GM12873 (cell line): ENCODE results near the gene GBF1.

Experiments
- TF ChIP-seq, protein P1 (sequence below): IDR thresholded peaks from 2 replicates; pipeline ENCODE4 v1.5.1; 2012; ENCODE audit warnings: low read depth, mild to moderate bottlenecking, moderate library complexity, low read length, control low read depth; ENCODE audit not compliant: insufficient read depth; ENCODE audit errors: missing control alignments

GBF1 gene

DNA sequence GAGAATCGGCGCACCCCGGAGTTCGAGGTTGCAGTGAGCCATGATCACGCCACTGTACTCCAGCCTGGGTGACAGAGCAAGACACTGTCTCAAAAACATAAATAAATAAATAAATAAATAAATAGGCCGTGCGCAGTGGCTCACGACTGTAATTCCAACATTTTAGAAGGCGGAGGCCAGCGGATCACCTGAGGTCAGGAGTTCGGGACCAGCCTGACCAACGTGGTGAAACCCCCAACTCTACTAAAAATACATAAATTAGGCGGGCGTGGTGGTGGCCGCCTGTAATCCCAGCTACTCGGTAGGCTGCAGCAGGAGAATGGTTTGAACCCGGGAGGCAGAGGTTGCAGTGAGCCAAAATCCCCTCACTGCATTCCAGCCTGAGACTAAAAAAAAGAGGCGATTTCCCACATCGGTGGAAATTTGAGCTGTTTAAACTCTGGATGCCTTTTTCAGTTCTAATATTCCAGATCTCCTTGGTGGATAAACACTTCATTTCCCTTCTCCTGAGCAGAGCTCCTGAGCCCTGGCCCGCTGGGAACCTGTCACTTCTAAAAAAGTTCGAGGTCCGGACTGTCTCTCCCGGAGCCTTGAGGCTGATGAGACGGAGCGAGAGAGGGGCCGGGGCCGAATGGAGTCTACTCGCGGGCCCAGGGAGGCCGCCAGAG lies 148.2 kb downstream of the GBF1 start:
- TF ChIP-seq, protein P1, sequence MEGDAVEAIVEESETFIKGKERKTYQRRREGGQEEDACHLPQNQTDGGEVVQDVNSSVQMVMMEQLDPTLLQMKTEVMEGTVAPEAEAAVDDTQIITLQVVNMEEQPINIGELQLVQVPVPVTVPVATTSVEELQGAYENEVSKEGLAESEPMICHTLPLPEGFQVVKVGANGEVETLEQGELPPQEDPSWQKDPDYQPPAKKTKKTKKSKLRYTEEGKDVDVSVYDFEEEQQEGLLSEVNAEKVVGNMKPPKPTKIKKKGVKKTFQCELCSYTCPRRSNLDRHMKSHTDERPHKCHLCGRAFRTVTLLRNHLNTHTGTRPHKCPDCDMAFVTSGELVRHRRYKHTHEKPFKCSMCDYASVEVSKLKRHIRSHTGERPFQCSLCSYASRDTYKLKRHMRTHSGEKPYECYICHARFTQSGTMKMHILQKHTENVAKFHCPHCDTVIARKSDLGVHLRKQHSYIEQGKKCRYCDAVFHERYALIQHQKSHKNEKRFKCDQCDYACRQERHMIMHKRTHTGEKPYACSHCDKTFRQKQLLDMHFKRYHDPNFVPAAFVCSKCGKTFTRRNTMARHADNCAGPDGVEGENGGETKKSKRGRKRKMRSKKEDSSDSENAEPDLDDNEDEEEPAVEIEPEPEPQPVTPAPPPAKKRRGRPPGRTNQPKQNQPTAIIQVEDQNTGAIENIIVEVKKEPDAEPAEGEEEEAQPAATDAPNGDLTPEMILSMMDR, result no peak

DNA sequence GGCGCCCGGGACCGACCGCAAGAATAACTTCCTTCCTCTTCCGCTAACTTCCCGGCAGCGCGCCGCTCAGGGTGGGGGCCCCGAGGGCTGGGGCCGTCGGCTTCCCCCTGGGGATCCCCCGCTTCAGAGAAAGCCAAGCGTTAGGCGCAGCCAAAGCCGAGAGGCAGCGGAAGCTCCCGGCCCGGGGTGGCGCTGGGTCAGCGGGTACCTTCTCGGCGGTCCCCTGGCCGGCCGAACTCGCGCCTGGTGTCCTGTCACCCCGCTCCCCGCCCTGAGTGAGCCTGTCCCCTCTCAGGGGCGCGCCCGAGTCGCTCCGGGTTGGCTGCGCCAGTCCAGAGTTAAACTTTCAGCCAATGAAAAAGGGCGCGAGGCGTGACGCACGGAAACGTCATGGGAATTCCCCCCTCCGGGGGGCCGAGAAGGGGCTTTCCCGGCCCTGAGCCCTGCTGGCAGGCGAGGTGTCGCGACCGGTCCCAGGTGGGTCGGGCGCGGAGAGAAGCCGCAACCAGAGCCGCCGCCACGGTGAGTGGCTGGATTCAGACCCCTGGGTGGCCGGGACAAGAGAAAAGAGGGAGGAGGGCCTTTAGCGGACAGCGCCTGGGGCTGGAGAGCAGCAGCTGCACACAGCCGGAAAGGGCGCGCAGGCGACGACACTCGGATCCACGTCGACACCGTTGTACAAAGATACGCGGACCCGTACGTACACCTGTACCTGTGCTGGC lies 148.9 kb downstream of the GBF1 start:
- TF ChIP-seq, protein P1, result peak; percentile 82

DNA sequence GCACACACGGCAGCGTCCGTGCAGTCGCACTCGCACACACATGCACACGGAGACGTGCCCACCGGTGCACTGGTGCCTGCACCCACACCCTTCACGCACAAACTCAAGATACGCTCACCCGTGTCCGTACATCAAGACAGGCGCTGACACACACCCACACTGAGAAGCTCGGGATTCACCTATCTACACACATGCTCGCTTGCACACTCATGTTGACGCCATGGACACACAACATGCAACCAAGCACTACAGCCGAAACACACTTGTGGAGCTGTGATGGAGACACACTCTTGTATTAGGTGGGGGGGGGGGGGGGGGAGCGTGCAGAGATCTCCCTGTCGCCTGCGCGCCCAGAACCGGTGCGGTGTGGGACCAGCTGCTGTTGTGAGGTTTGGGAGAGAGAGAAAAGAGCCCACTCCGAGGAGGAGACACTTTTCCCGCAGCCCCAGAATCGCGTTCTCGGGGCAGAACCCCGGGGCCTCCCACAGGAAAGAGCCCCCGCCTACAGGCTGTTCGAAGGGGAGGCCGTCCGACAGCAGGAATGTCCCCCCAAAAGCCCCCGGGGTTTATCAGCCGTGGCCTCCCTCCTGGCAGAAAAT lies 149.6 kb downstream of the GBF1 start:
- TF ChIP-seq, protein P1, result no peak

DNA sequence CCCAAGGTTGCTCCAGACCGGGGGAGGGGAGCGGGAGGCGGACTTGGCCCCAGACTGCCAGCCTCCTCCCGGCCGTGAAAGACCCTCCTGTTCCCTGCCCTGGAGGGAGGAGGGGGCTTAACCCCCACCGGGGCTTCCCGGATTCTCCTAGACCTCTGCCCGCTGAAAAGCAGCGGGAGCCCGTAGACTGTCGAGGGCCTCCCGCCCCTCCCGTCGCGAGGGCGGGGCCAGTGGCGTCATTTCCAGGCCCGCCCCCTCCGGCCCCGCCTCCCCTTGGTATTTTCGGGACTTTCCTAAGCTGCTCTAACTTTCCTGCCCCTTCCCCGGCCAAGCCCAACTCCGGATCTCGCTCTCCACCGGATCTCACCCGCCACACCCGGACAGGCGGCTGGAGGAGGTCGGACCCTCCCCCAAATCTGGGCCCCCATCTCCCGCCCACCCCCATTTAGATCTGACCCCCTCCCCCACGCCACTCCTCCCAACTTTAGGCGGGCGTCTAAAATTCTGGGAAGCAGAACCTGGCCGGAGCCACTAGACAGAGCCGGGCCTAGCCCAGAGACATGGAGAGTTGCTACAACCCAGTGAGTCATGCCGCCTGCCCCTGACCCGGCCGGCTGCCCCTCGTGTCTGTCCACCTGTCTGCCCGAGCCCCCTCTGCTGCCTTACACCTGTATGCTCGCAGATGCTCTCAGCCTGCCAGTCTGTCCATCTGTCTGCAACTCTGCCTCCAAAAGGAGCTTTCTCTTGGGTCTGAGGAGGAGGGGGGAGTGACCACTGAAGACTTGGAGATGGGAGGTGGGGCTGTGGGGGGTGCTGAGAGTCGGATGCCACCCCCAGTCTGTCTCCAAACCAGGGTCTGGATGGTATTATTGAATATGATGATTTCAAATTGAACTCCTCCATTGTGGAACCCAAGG lies 150.3 kb downstream of the GBF1 start, which contains the start of gene NFKB2:
Gene NFKB2, plus strand, starts transcription at position 306 of the 917 bp plus-strand sequence. Its CDS starts 255 bp downstream, at position 561.
- TF ChIP-seq, protein P1, result no peak

DNA sequence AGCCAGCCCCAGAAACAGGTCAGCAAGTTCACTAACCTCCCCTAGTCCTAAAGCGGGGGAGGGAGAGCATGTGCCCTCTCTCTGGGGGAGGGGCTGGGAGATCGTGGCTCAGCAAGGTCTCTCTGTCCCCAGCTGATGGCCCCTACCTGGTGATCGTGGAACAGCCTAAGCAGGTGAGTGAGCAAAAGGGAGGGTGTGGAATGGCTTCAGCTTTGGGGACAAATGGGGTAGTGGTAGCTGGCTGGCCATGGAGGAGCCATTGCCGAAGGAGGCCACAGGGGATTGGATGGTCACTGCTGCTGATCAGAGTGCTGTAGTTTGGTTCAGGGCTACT lies 151.0 kb downstream of the GBF1 start:
- TF ChIP-seq, protein P1, result no peak

DNA sequence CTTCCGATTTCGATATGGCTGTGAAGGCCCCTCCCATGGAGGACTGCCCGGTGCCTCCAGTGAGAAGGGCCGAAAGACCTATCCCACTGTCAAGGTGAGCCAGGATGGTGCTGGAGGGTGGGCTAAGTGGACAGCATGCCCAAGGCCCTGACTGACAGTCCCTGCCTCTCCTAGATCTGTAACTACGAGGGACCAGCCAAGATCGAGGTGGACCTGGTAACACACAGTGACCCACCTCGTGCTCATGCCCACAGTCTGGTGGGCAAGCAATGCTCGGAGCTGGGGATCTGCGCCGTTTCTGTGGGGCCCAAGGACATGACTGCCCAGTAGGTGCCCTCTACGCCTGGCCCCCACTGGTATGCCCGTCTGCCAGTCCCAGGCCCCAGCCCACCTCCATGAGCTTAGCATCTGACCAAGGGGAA lies 151.4 kb downstream of the GBF1 start:
- TF ChIP-seq, protein P1, result no peak
